Loucy (cell line): ENCODE data around the gene LRRN2.

Experiments
- EZH2phosphoT487 ChIP-seq: fragments of 200-600 bp; IDR thresholded peaks from 2 replicates; pipeline ENCODE4 v1.6.1; 2018; ENCODE audit warnings: antibody characterized with exemption, mild to moderate bottlenecking, moderate library complexity, borderline replicate concordance
- TF ChIP-seq, protein P1 (sequence below): fragments of 200-600 bp; sonication (generic); conservative IDR thresholded peaks from 2 replicates; pipeline ENCODE4 v1.5.1; 2014; ENCODE audit warnings: mild to moderate bottlenecking, antibody characterized with exemption, low read length

DNA sequence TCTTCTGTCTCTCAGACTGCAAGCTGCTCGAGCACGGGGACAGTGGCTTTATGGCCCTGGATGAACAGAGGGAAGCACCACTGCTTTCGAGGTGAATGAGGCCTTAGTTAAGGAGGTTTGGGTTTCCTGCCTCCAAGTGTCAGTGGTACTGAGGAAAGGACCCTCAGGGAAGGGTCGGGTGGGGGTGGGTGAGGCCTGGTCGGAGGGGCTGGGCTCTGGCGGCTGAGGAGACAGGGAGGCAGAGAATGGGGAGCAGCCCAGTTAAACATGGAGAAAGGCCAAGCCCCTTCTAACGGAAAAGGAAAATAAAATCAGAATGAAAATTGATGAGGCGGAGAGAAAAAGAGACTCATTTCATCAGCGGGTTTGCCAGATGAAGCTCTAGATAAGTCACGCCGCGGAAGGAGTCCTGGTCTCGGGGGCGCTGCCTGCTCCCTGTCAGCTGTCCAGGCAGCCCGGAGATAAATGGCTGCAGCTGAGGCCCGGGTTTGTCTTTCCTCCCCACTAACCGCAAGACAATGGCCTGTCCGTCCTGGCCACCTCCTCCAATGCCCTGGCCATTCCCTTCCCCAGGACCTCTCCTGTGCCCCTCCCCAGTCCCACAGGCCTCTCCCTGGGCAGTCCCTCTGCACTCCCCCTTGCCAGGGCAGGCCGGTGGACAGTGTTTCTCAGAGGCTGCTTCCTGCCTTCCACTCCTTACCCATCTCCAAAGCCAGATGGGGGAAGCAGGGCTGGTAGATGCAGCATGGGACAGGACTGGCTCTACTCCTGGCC, 55.2 kb downstream of the LRRN2 start:
- TF ChIP-seq, protein P1, sequence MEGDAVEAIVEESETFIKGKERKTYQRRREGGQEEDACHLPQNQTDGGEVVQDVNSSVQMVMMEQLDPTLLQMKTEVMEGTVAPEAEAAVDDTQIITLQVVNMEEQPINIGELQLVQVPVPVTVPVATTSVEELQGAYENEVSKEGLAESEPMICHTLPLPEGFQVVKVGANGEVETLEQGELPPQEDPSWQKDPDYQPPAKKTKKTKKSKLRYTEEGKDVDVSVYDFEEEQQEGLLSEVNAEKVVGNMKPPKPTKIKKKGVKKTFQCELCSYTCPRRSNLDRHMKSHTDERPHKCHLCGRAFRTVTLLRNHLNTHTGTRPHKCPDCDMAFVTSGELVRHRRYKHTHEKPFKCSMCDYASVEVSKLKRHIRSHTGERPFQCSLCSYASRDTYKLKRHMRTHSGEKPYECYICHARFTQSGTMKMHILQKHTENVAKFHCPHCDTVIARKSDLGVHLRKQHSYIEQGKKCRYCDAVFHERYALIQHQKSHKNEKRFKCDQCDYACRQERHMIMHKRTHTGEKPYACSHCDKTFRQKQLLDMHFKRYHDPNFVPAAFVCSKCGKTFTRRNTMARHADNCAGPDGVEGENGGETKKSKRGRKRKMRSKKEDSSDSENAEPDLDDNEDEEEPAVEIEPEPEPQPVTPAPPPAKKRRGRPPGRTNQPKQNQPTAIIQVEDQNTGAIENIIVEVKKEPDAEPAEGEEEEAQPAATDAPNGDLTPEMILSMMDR, result no peak
- no peak for TF ChIP-seq EZH2phosphoT487
